ENCODE data around the gene PTPRG. TPM values are rescaled to one million over a fixed set of nuclear protein-coding genes. Genes with fewer than 3 reads are reported as not detected.

Gene PTPRG
- total RNA-seq, 2 donors from 2014 or later, result 23.9 to 31.6 TPM

DNA sequence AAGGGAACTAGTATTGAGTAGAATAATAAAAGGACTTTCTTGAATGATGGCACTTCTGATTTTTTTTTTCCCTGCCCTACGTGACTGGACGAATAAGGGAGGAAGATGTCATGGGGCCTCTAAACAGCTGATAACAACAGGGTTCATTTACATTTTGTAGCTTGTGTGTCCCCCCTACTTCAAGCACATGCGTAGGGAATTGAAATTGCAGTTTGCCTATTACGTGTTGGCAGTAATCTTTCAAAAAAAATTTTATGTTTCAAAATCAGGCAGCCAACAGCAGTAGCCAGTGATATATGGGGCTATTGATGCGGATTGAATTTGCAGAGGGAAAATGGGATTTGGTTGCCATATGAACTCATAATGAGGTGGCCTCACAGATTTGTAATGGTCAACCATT is 58.7 kb downstream of the PTPRG start:
- Histone ChIP-seq H3K4me1 (peaks cover 8% of the 10 kb centered on the region), H3K27me3 (no peaks in the 10 kb centered on the region), H3K27ac (no peak overlapping the region), H3K36me3 (replicated peaks in 1 of 2; ENCODE audit: insufficient read depth in 1 of 2, low read depth in 2 of 2) (no peaks in the 10 kb centered on the region), H3K9me3 (no peaks in the 10 kb centered on the region), H3K4me3 (no peak overlapping the region)
- ATAC-seq (no peak), DNase-seq (no peak)
- 92 to 97% methylated on average over 5 of the region's 5 CpGs for WGBS, 2 donors
- intact Hi-C loops (cut with DNase I), result no loop called here
- no peak for TF ChIP-seq POLR2A (IDR thresholded peaks at IDR 0.05)
- TF ChIP-seq, protein P1, sequence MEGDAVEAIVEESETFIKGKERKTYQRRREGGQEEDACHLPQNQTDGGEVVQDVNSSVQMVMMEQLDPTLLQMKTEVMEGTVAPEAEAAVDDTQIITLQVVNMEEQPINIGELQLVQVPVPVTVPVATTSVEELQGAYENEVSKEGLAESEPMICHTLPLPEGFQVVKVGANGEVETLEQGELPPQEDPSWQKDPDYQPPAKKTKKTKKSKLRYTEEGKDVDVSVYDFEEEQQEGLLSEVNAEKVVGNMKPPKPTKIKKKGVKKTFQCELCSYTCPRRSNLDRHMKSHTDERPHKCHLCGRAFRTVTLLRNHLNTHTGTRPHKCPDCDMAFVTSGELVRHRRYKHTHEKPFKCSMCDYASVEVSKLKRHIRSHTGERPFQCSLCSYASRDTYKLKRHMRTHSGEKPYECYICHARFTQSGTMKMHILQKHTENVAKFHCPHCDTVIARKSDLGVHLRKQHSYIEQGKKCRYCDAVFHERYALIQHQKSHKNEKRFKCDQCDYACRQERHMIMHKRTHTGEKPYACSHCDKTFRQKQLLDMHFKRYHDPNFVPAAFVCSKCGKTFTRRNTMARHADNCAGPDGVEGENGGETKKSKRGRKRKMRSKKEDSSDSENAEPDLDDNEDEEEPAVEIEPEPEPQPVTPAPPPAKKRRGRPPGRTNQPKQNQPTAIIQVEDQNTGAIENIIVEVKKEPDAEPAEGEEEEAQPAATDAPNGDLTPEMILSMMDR (IDR thresholded peaks at IDR 0.05), result no peak

DNA sequence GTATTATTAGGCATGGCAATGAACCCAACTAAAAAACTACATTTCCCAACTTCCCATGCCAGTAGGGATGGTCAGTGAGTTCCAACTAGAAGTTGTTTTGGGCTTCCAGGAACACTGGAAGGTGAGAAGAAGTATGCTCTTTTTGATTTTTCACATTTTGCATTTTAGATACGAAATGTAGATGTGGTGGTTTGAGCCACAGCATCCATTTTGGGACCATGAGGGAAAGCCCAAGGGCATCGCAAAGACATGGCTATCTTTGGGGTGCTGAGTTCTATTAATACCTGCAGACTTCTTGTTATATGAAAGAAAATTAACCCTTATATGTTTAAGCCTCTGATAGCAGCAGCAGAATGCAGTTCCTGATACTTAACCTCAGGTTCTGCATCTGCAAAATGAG is 62.9 kb downstream of the PTPRG start:
- H3K27me3 ChIP-seq, result no peaks in the 10 kb centered on the region
- H3K4me1 ChIP-seq, result peaks cover 25% of the 10 kb centered on the region
- DNase-seq (no peak), ATAC-seq (no peak)
- H3K4me3 ChIP-seq, result no peak overlapping the region
- TF ChIP-seq, protein P1 (IDR thresholded peaks at IDR 0.05), result no peak
- no peak for TF ChIP-seq POLR2A (IDR thresholded peaks at IDR 0.05)
- no peak overlapping the region for H3K27ac ChIP-seq
- intact Hi-C loops (cut with DNase I), result no loop called here
- 96% methylated on average over 2 of the region's 2 CpGs for whole genome bisulfite sequencing, 2 donors
- no peaks in the 10 kb centered on the region for H3K36me3 ChIP-seq (replicated peaks in 1 of 2; ENCODE audit: insufficient read depth in 1 of 2, low read depth in 2 of 2)
- no peaks in the 10 kb centered on the region for H3K9me3 ChIP-seq

DNA sequence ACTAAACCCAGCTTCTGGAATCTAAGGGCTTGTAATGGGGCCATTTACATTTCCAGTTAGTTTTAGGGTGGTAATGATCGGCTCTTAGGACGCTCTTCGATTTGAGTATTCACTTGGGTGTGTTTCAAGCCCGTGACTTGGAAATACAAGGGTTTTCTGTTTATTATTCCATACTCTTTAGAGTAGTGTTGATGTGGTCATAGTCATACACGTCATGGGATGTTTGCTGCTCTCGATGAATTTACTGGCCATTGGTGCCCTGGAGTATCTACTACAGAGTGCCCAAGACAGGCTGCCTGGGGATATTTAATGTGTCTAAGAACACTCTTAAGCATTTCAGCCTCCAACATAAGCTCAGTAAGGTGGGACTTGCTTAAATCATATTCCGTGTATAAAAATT is 64.1 kb downstream of the PTPRG start:
- Histone ChIP-seq H3K9me3 (no peaks in the 10 kb centered on the region), H3K4me1 (peaks cover 25% of the 10 kb centered on the region), H3K4me3 (no peak overlapping the region), H3K27ac (no peak overlapping the region), H3K27me3 (no peaks in the 10 kb centered on the region), H3K36me3 (replicated peaks in 1 of 2; ENCODE audit: insufficient read depth in 1 of 2, low read depth in 2 of 2) (no peaks in the 10 kb centered on the region)
- DNase-seq, result no peak
- TF ChIP-seq, protein P1 (IDR thresholded peaks at IDR 0.05), result no peak
- no peak for TF ChIP-seq POLR2A (IDR thresholded peaks at IDR 0.05)
- intact Hi-C loops (cut with DNase I), result no loop called here
- 94 to 97% methylated on average over 7 of the region's 7 CpGs for WGBS, 2 donors
- no peak for ATAC-seq

DNA sequence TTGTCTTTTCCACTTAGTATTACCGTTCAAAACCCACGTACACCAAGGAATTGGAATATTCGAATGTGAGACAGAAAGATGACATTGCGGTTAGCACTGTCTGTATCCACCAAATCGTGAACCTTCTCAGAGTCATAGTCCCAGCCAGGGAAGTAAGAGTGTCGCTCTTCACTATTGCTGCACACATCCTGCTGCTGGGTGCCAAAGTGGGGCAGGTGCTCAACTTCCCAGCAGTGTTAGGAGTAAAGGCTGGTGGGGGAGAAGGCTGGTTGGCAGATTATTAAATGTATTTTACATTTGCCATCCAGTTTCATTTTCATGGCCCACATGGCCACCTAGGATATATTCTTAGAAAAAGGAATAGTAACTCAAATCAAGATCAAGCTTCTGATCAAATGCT is 65.1 kb downstream of the PTPRG start:
- no peak overlapping the region for H3K4me3 ChIP-seq
- DNase-seq (peak; percentile 50 to 83 (median 72)), ATAC-seq (peak; percentile 81)
- no peaks in the 10 kb centered on the region for H3K27me3 ChIP-seq
- peak overlapping the region in 2 of 4 donors; percentile 18 to 28 for H3K27ac ChIP-seq
- no peaks in the 10 kb centered on the region for H3K36me3 ChIP-seq (replicated peaks in 1 of 2; ENCODE audit: insufficient read depth in 1 of 2, low read depth in 2 of 2)
- no peaks in the 10 kb centered on the region for H3K9me3 ChIP-seq
- intact Hi-C loops (cut with DNase I), result no loop called here
- no peak for TF ChIP-seq POLR2A (IDR thresholded peaks at IDR 0.05)
- TF ChIP-seq, protein P1 (IDR thresholded peaks at IDR 0.05), result no peak
- WGBS, 2 donors, result 45 to 47% methylated on average over 6 of the region's 6 CpGs
- H3K4me1 ChIP-seq, result peaks cover 25% of the 10 kb centered on the region

DNA sequence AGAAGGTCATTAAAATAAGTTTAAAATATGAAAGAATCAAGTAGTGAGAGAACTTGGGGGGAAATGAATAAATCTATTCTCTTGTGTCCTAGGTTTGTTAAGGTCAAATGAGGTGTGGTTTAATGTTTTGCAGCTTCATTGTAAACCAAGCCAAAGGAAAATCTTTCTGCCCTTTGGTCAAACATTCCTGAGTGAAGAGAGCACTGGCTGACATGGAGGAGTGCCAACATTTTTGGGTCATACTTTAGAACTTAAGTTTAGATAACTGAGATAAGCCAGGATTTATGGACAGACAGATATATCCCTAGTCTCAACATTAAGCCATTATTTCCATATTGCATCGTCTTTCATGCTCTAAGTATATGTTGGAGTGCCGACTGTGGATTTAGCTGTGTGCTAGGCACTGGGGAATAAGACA is 66.4 kb downstream of the PTPRG start:
- WGBS, 2 donors, result 53 to 66% methylated on average over 2 of the region's 2 CpGs
- ATAC-seq, result peak; percentile 79

More for the DNA sequence above, 66.4 kb downstream of the PTPRG start:
- Histone ChIP-seq H3K27ac (peak overlapping the region in 2 of 4 donors; percentile 18 to 28), H3K9me3 (no peaks in the 10 kb centered on the region), H3K4me3 (no peak overlapping the region), H3K27me3 (no peaks in the 10 kb centered on the region), H3K36me3 (replicated peaks in 1 of 2; ENCODE audit: insufficient read depth in 1 of 2, low read depth in 2 of 2) (no peaks in the 10 kb centered on the region), H3K4me1 (peaks cover 25% of the 10 kb centered on the region)
- DNase-seq, result peak; percentile 14 to 41 (median 24)
- no peak for TF ChIP-seq POLR2A (IDR thresholded peaks at IDR 0.05)
- TF ChIP-seq, protein P1 (IDR thresholded peaks at IDR 0.05), result no peak
- intact Hi-C loops (cut with DNase I), result no loop called here

All from body of pancreas (tissue), 4 donors.